GM12878 (cell line): Measurements from ENCODE around the gene RAD9A. TPM values are rescaled to one million over a fixed set of nuclear protein-coding genes. Genes with fewer than 3 reads are reported as not detected.

Experiments
- CUX1 ChIP-seq: IDR thresholded peaks from 2 replicates; pipeline ENCODE4 v1.6.1; 2012; ENCODE audit warnings: improper control_type of control experiment, low read depth, low read length; ENCODE audit not compliant: insufficient replicate concordance
- ZNF217 ChIP-seq: fragments of 450-650 bp; IDR thresholded peaks from 2 replicates; pipeline ENCODE4 v1.6.1; 2017; ENCODE audit warnings: antibody characterized with exemption, mild to moderate bottlenecking
- ZNF384 ChIP-seq: IDR thresholded peaks from 2 replicates; pipeline ENCODE4 v1.6.1; 2012; ENCODE audit warnings: low read depth, mild to moderate bottlenecking, low read length, improper control_type of control experiment, borderline replicate concordance
- polyA plus RNA-seq, 11 experiments: library from polyadenylated mRNA; depleted of rRNA in 4 of 11; unstranded in 6 of 11; stranded (reverse) in 5 of 11; fragments of >200 nt; fragmentation: Nextera tagmentation in 4 of 11; fragmentation: Illumina TruSeq in 1 of 11; extraction: Ambion mirVana in 4 of 11; extraction: Trizol in 1 of 11; gene quantifications; 1 replicate in 1 of 11; 2 replicates in 10 of 11; pipeline versions ENCODE4 v1.2.1 to v1.2.3, GENCODE V29; 2011 to 2016; ENCODE audit warnings: inconsistent platforms in 2 of 11, missing spikeins in 2 of 11, low read depth in 1 of 11
- total RNA-seq, 4 experiments: library from RNA; depleted of rRNA in 3 of 4; stranded (reverse); fragments of >200 nt in 3 of 4; fragmentation: Illumina TruSeq in 1 of 4; extraction: Trizol in 1 of 4; gene quantifications; 2 replicates each; pipeline versions ENCODE4 v1.2.1 to v1.2.3, GENCODE V29; 2013 to 2021

The RAD9A gene
- total and polyA plus RNA-seq, 10 of the 15 experiments (the other 5 are each of a cell fraction or from before 2014, with no cell fraction given), result 1.1 to 36.2 (median 19.8) TPM

GRCh38 chr11:67379061-67380058 is 12.4 kb upstream of the RAD9A start (continued):
- TF ChIP-seq CUX1 (no peak), ZNF217 (no peak), ZNF384 (no peak)
